GM21367 (cell line): ENCODE results near the gene DENND5B.

Experiments
- ATAC-seq: cut with Tn5 transposase; IDR thresholded peaks from one replicate; pipeline ENCODE4 v1.9.1; 2021; ENCODE audit not compliant: unreplicated experiment

DENND5B gene

DNA sequence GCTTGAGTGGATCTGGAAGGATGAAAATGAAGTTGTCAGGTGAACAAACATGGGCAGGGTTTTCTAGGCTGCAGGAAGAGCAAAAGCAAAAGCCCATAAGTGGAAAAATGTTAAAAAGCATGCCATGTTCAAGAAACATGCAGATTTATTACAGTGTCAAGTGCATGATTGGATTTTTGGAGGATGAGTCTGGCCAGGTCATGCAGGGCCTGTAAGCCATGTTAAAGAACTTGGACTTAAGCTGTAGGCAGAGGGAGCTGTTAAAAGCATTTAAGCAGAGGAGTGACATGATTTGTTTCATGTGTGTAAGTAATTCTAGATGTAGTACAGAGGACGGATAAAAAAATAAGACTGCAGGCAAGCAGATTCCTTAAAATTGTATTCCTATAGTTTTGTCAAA, 248.7 kb downstream of the DENND5B start:
- ATAC-seq, result no peak

DNA sequence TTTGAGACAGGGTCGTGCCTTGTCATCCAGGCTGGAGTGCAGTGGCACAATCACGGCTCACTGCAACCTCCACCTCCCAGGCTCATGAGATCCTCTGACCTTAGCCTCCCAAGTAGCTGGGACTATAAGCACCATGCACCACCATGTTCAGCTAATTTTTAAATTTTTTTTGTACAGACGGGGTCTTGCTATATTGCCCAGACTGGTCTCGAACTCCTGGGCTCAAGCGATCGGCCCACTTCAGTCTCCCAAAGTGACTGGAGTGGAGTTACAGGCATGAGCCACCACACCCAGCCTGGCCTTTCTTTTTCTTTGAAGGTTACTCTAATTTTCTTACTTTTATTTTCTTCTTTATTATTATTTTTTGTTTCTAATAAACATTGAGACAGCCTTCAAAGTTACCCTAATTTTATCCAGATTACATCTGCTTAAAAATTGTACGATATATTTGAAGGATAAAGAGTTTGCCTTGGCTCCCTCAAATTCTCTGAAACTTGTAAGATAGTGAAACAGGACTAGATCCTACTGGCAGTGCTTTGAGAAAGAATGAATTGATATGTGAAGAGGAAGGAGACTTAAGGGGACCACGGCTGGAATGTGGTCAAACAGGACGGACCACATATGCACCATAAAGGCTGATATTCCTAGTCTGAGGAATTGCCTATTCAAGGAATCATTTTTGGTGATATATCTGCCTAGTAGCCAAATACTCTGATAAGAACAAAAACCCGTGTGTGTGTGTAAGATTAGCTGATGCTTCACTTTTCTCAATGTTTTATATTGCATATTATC, 250.9 kb downstream of the DENND5B start:
- ATAC-seq, result no peak

DNA sequence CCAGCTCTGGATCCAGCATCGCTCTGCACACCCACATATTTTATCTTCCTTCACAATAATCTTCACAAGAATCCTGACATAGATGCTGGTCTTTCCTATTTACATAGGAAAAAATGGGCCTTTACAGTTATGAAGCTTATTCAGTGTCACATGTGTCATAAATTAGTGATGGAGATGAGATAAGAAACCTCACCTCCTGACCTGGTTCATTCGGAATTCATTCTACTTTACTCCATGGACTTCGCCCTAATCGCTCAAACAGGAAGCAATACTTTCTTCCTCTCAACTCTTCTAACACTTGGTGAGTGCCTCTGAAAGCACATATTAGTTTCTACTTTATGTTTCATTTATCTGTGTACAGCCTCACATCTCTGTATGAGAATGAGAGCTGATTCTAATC, 253.0 kb downstream of the DENND5B start:
- ATAC-seq, result no peak
